Measurements from ENCODE around the gene FOXD2.

- no peak for TF ChIP-seq CTCF (IDR thresholded peaks at IDR 0.05)
- no peak for TF ChIP-seq POLR2A (IDR thresholded peaks at IDR 0.05)
Measured at GRCh38 chr1:47442202-47442601, 4.4 kb downstream of the FOXD2 start.
